Panc1 (cell line): ENCODE measurements around the gene CD101.

Source experiments
- CTCF ChIP-seq: fragments of 450-650 bp; IDR thresholded peaks from 2 replicates; pipeline ENCODE4 v1.5.1; 2017; ENCODE audit warnings: mild to moderate bottlenecking
- REST ChIP-seq, 2 experiments: IDR thresholded peaks; 2 replicates each; pipeline ENCODE4 v1.6.1; 2011 to 2012; ENCODE audit warnings: low read depth in 2 of 2, control low read depth in 1 of 2, low read length in 1 of 2, mild to moderate bottlenecking in 1 of 2, moderate library complexity in 1 of 2; ENCODE audit not compliant: insufficient read depth in 1 of 2
- SIN3A ChIP-seq: IDR thresholded peaks from 2 replicates; pipeline ENCODE4 v1.6.1; 2012; ENCODE audit warnings: low read depth, mild to moderate bottlenecking, low read length, moderate library complexity, borderline replicate concordance; ENCODE audit not compliant: insufficient read depth

GRCh38 chr1:116957646-116958045 lies 43.9 kb upstream of the CD101 start:
- no peak for TF ChIP-seq CTCF
- TF ChIP-seq SIN3A, result no peak
- no peak for TF ChIP-seq REST (IDR thresholded peaks at IDR 0.05; ENCODE audit: insufficient read depth in 1 of 2, low read depth in 2 of 2, low read length in 1 of 2)
